Activated naive CD4-positive, alpha-beta T cell treated with anti-CD3 and anti-CD28 coated beads for 36 hours (primary cell): Measurements from ENCODE around the gene UGT8. TPM values are rescaled to one million over a fixed set of nuclear protein-coding genes. Genes with fewer than 3 reads are reported as not detected.
"Not testable (repeated sequence)": the region's sequence is repeated elsewhere in the genome, so short reads cannot be mapped to it uniquely, and the experiment has no call there.

ENCODE experiments used
- CTCF ChIA-PET: fragments of 350-600 bp; sonication (Branson Sonifier 250); formaldehyde crosslinking; loops from one replicate; lab custom pipeline; 2021; ENCODE audit warnings: antibody characterized with exemption; lab: Charles Lee
- DNase-seq: peaks from one replicate; pipeline ENCODE4 v3.0.0-alpha.2; 2020
- H3K27ac Mint-ChIP-seq: one replicate; pipeline ENCODE4 v1.8.0; 2021; ENCODE audit warnings: mild to moderate bottlenecking, mixed read lengths
- H3K27me3 Mint-ChIP-seq: one replicate; pipeline ENCODE4 v1.8.0; 2021; ENCODE audit warnings: low read depth, mixed read lengths
- H3K36me3 Mint-ChIP-seq: one replicate; pipeline ENCODE4 v1.8.0; 2021; ENCODE audit warnings: low read depth, mixed read lengths
- H3K4me1 Mint-ChIP-seq: one replicate; pipeline ENCODE4 v1.8.0; 2021; ENCODE audit warnings: low read depth, mixed read lengths
- H3K4me3 Mint-ChIP-seq: one replicate; pipeline ENCODE4 v1.8.0; 2021; ENCODE audit warnings: mild to moderate bottlenecking, moderate library complexity, mixed read lengths
- H3K9me3 Mint-ChIP-seq: one replicate; pipeline ENCODE4 v1.8.0; 2021; ENCODE audit warnings: mixed read lengths
- intact Hi-C: fragments of 100-400 bp; cut with micrococcal nuclease; formaldehyde crosslinking; loops from one replicate; pipeline ENCODE4 v1.15.1; 2023
- total RNA-seq, 2 experiments: library from RNA; stranded (reverse); gene quantifications; one replicate each; pipeline ENCODE4 v1.2.3, GENCODE V29; 2021

The UGT8 gene
- total RNA-seq, 2 experiments from 2014 or later, result not detected

GRCh38 chr4:114595921-114596320, 2.7 kb upstream of the UGT8 start:
- Mint-ChIP-seq H3K27me3 (peaks cover 45% of the 10 kb centered on the region), H3K4me1 (peaks cover 15% of the 10 kb centered on the region), H3K27ac (no peak overlapping the region), H3K36me3 (no peaks in the 10 kb centered on the region), H3K4me3 (no peak overlapping the region), H3K9me3 (no peaks in the 10 kb centered on the region)
- intact Hi-C loops, result no loop called here
- CTCF ChIA-PET, result interaction anchor here (0.6 kb wide), 1 partner anchor 1644 kb away, joined by 3 read pairs; no protein-coding TSS in a partner anchor
- DNase-seq, result no peak

- intact Hi-C loops, result no loop called here
- Mint-ChIP-seq H3K9me3 (no peaks in the 10 kb centered on the region), H3K27me3 (peaks cover 45% of the 10 kb centered on the region), H3K27ac (no peak overlapping the region), H3K4me1 (peaks cover 15% of the 10 kb centered on the region), H3K4me3 (peak overlapping the region; percentile 52), H3K36me3 (no peaks in the 10 kb centered on the region)
- CTCF ChIA-PET, result interaction anchor here (1.2 kb wide), 2 partner anchors 59 to 210 kb away, joined by 3 read pairs; no protein-coding TSS in a partner anchor
- DNase-seq, result no peak
Measured at GRCh38 chr4:114597410-114598115, 1.0 kb upstream of the UGT8 start.

DNA sequence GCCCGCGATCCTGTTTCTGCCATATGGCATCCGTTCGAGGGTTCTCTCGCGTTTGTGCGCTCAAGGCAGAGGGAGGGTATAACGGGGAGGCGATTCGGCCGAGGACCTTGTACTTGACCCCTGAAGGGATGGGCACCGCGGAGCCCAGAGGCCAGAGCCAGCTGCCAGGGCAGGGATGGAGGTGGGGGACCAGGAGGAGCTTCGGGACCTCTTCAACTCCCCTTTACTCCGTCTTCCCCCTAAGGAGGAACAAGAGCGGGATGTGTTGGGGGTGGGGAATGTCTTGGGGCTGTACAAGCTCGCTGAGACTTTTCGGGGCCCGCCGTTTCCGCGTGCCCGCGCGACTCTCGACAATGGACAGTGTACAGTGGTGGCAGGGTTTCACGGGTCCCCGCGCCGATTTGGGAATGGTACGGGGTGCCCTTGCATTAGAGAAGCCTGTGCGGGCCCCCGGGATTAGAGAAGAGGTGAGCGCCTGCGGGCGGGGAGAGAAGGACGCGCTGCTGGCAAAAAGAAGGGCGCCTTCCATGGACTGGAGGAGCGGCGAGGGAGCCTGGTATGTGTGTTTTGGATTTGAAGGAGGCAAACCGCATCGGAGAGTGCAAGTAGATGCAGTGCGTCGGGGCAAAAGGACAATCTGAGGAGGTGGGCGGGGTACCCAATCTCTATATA, 760 bp downstream of the UGT8 start:
- H3K4me1 Mint-ChIP-seq, result peaks cover 15% of the 10 kb centered on the region
- H3K27ac Mint-ChIP-seq, result no peak overlapping the region
- H3K36me3 Mint-ChIP-seq, result no peaks in the 10 kb centered on the region
- CTCF ChIA-PET, result no interaction called here
- peak overlapping the region; percentile 50 for H3K4me3 Mint-ChIP-seq
- H3K9me3 Mint-ChIP-seq, result no peaks in the 10 kb centered on the region
- intact Hi-C loops, result no loop called here
- peaks cover 42% of the 10 kb centered on the region for H3K27me3 Mint-ChIP-seq
- DNase-seq, result peak; percentile 5

GRCh38 chr4:114599903-114600552, 1.4 kb downstream of the UGT8 start:
- Mint-ChIP-seq H3K4me3 (peak overlapping the region; percentile 28), H3K4me1 (peaks cover 15% of the 10 kb centered on the region), H3K27me3 (peaks cover 40% of the 10 kb centered on the region), H3K36me3 (no peaks in the 10 kb centered on the region), H3K27ac (no peak overlapping the region), H3K9me3 (no peaks in the 10 kb centered on the region)
- CTCF ChIA-PET, result no interaction called here
- intact Hi-C loops, result no loop called here
- no peak for DNase-seq

DNA sequence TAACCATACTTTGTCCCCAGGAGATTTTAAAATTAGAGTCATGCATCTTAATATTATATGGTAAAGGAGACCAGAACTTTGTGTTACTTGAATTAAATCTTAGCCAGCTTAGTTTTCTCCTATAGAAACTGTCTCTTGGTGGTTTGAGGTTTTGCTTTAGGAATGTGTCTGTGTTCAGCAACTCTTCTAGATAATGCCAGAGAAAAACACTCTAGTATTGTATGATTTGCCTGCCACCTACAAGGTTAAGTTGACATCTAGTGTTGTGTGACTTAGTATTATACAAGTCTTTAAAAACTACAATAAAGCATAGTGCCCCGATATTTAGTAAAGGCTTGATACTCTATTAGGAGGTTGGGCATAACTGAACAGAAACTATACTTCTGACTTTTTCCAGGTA, 2.1 kb downstream of the UGT8 start:
- H3K4me3 Mint-ChIP-seq, result no peak overlapping the region
- H3K9me3 Mint-ChIP-seq, result no peaks in the 10 kb centered on the region
- H3K27ac Mint-ChIP-seq, result no peak overlapping the region
- H3K27me3 Mint-ChIP-seq, result peaks cover 35% of the 10 kb centered on the region
- intact Hi-C loops, result no loop called here
- no peaks in the 10 kb centered on the region for H3K36me3 Mint-ChIP-seq
- CTCF ChIA-PET, result no interaction called here
- DNase-seq, result no peak
- peaks cover 15% of the 10 kb centered on the region for H3K4me1 Mint-ChIP-seq

GRCh38 chr4:114601304-114602052, 2.9 kb downstream of the UGT8 start:
- H3K27ac Mint-ChIP-seq, result no peak overlapping the region
- no peak for DNase-seq
- intact Hi-C loops, result no loop called here
- no peak overlapping the region for H3K4me3 Mint-ChIP-seq
- H3K9me3 Mint-ChIP-seq, result no peaks in the 10 kb centered on the region
- peaks cover 29% of the 10 kb centered on the region for H3K27me3 Mint-ChIP-seq
- H3K4me1 Mint-ChIP-seq, result peaks cover 15% of the 10 kb centered on the region
- CTCF ChIA-PET, result no interaction called here
- H3K36me3 Mint-ChIP-seq, result no peaks in the 10 kb centered on the region

- Mint-ChIP-seq H3K36me3 (no peaks in the 10 kb centered on the region), H3K4me3 (no peak overlapping the region), H3K9me3 (no peaks in the 10 kb centered on the region), H3K27ac (no peak overlapping the region), H3K27me3 (peaks cover 20% of the 10 kb centered on the region), H3K4me1 (peaks cover 12% of the 10 kb centered on the region)
- CTCF ChIA-PET, result no interaction called here
- intact Hi-C loops, result no loop called here
- no peak for DNase-seq
Measured at GRCh38 chr4:114603497-114603896, 4.9 kb downstream of the UGT8 start.

GRCh38 chr4:114606245-114606644, 7.6 kb downstream of the UGT8 start:
- Mint-ChIP-seq H3K27me3 (no peaks in the 10 kb centered on the region), H3K27ac (no peak overlapping the region), H3K9me3 (no peaks in the 10 kb centered on the region), H3K4me3 (no peak overlapping the region), H3K36me3 (no peaks in the 10 kb centered on the region), H3K4me1 (no peaks in the 10 kb centered on the region)
- CTCF ChIA-PET, result no interaction called here
- no peak for DNase-seq
- intact Hi-C loops, result no loop called here

GRCh38 chr4:114607056-114607455, 8.4 kb downstream of the UGT8 start:
- Mint-ChIP-seq H3K9me3 (no peaks in the 10 kb centered on the region), H3K4me1 (no peaks in the 10 kb centered on the region), H3K27ac (no peak overlapping the region), H3K36me3 (no peaks in the 10 kb centered on the region), H3K27me3 (no peaks in the 10 kb centered on the region), H3K4me3 (no peak overlapping the region)
- intact Hi-C loops, result no loop called here
- CTCF ChIA-PET, result no interaction called here
- no peak for DNase-seq

DNA sequence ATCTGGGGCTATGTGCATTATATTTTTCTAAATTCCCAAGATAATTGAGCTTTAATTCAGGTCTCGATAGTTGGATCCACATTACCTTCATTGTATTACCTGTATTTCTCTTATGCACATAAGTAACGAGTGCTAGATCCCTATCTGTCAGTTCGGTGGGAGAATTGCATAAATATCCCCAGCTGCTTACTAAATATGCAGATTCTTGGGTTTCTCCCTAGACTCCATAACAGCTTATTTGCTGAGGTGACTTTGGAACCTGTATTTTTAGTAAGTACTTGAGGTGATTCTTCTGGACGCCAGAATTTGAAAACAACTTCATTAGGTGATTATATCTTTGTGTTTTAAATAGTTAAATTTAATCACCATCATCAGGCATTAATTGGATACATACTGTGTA, 15.0 kb downstream of the UGT8 start:
- DNase-seq, result no peak
- Mint-ChIP-seq H3K4me3 (no peak overlapping the region), H3K9me3 (no peaks in the 10 kb centered on the region), H3K27ac (no peak overlapping the region), H3K27me3 (peaks cover 8% of the 10 kb centered on the region), H3K36me3 (no peaks in the 10 kb centered on the region), H3K4me1 (no peaks in the 10 kb centered on the region)
- CTCF ChIA-PET, result interaction anchor here (0.6 kb wide), 1 partner anchor 47 kb away, joined by 5 read pairs; no protein-coding TSS in a partner anchor
- intact Hi-C loops, result no loop called here

GRCh38 chr4:114615435-114615834, 16.8 kb downstream of the UGT8 start:
- peaks cover 8% of the 10 kb centered on the region for H3K27me3 Mint-ChIP-seq
- no peak overlapping the region for H3K4me3 Mint-ChIP-seq
- CTCF ChIA-PET, result no interaction called here
- DNase-seq, result no peak
- no peaks in the 10 kb centered on the region for H3K4me1 Mint-ChIP-seq
- intact Hi-C loops, result no loop called here
- no peaks in the 10 kb centered on the region for H3K36me3 Mint-ChIP-seq
- H3K27ac Mint-ChIP-seq, result no peak overlapping the region
- no peaks in the 10 kb centered on the region for H3K9me3 Mint-ChIP-seq

- CTCF ChIA-PET, H3K27ac Mint-ChIP-seq, H3K4me1 Mint-ChIP-seq, H3K9me3 Mint-ChIP-seq, H3K36me3 Mint-ChIP-seq, intact Hi-C loops, DNase-seq, H3K4me3 Mint-ChIP-seq: not testable (repeated sequence)
- peaks cover 11% of the 10 kb centered on the region for H3K27me3 Mint-ChIP-seq
Measured at GRCh38 chr4:114616036-114616435, 17.4 kb downstream of the UGT8 start.
